Upper lobe of right lung (tissue), 1 donor: ENCODE data around the gene HYCC2. TPM values are rescaled to one million over a fixed set of nuclear protein-coding genes. Genes with fewer than 3 reads are reported as not detected.

Source experiments
- ATAC-seq: fragments of 200-7000 bp; cut with Tn5 transposase; one replicate; pipeline ENCODE4 v1.9.1; 2020; ENCODE audit warnings: mild to moderate bottlenecking, moderate library complexity
- DNase-seq: peaks from one replicate; pipeline ENCODE4 v3.0.0-alpha.2; 2020
- H3K27ac ChIP-seq: fragments of 200-600 bp; one replicate; pipeline ENCODE4 v1.8.0; 2022
- H3K27me3 ChIP-seq: fragments of 200-600 bp; one replicate; pipeline ENCODE4 v1.8.0; 2022; ENCODE audit warnings: mild to moderate bottlenecking
- H3K36me3 ChIP-seq: fragments of 200-600 bp; one replicate; pipeline ENCODE4 v1.8.0; 2022
- H3K4me1 ChIP-seq: fragments of 200-600 bp; one replicate; pipeline ENCODE4 v1.8.0; 2022
- H3K4me3 ChIP-seq: fragments of 200-600 bp; one replicate; pipeline ENCODE4 v1.8.0; 2022; ENCODE audit warnings: mild to moderate bottlenecking
- H3K9me3 ChIP-seq: fragments of 200-600 bp; one replicate; pipeline ENCODE4 v1.8.0; 2022
- CTCF ChIP-seq: fragments of 200-600 bp; IDR thresholded peaks from one replicate; pipeline ENCODE4 v1.8.0; 2022; ENCODE audit warnings: antibody characterized with exemption
- intact Hi-C: fragments of 100-400 bp; cut with DNase I; formaldehyde crosslinking; loops from one replicate; pipeline ENCODE4 v1.11.0; 2022
- total RNA-seq: library from RNA; stranded (reverse); fragmentation: NEBNext Ultra II Directional; extraction: Animal tissue kit (Norgen Biotek cat#: 25700); gene quantifications from one replicate; pipeline ENCODE4 v1.2.1, GENCODE V29; 2021
- donor health status: DM: no; HTN: yes; CAD: no; lungs with severe emphysema.

Gene HYCC2
- total RNA-seq, 1 donor from 2014 or later: 32.9 TPM

GRCh38 chr2:201109186-201109585, 37.7 kb upstream of the HYCC2 start:
- H3K4me3 ChIP-seq: no peak overlapping the region
- ATAC-seq: no peak
- H3K9me3 ChIP-seq: no peaks in the 10 kb centered on the region
- DNase-seq: no peak
- no peak overlapping the region for H3K27ac ChIP-seq
- H3K27me3 ChIP-seq: no peaks in the 10 kb centered on the region
- intact Hi-C loops: no loop called here
- no peaks in the 10 kb centered on the region for H3K4me1 ChIP-seq
- TF ChIP-seq CTCF: no peak
- H3K36me3 ChIP-seq: no peaks in the 10 kb centered on the region

GRCh38 chr2:201108341-201108740, 36.9 kb upstream of the HYCC2 start:
- no peaks in the 10 kb centered on the region for H3K9me3 ChIP-seq
- no peaks in the 10 kb centered on the region for H3K4me1 ChIP-seq
- no peak for TF ChIP-seq CTCF
- DNase-seq (no peak), ATAC-seq (no peak)
- intact Hi-C loops: no loop called here
- no peak overlapping the region for H3K4me3 ChIP-seq
- no peak overlapping the region for H3K27ac ChIP-seq
- H3K36me3 ChIP-seq: no peaks in the 10 kb centered on the region
- H3K27me3 ChIP-seq: no peaks in the 10 kb centered on the region

GRCh38 chr2:201107624-201108023, 36.2 kb upstream of the HYCC2 start:
- no peak overlapping the region for H3K4me3 ChIP-seq

GRCh38 chr2:201105759-201106158, 34.3 kb upstream of the HYCC2 start:
- no peak for TF ChIP-seq CTCF
- no peak overlapping the region for H3K4me3 ChIP-seq
- no peaks in the 10 kb centered on the region for H3K27me3 ChIP-seq
- no peaks in the 10 kb centered on the region for H3K9me3 ChIP-seq
- ATAC-seq (no peak), DNase-seq (no peak)
- no peaks in the 10 kb centered on the region for H3K4me1 ChIP-seq
- no peaks in the 10 kb centered on the region for H3K36me3 ChIP-seq
- no peak overlapping the region for H3K27ac ChIP-seq
- intact Hi-C loops: no loop called here

More at GRCh38 chr2:201107624-201108023, 36.2 kb upstream of the HYCC2 start:
- intact Hi-C loops: no loop called here
- no peaks in the 10 kb centered on the region for H3K36me3 ChIP-seq
- no peaks in the 10 kb centered on the region for H3K4me1 ChIP-seq
- ATAC-seq (no peak), DNase-seq (no peak)
- H3K9me3 ChIP-seq: no peaks in the 10 kb centered on the region
- TF ChIP-seq CTCF: no peak
- no peak overlapping the region for H3K27ac ChIP-seq
- H3K27me3 ChIP-seq: no peaks in the 10 kb centered on the region

- Histone ChIP-seq H3K4me3 (no peak overlapping the region), H3K27ac (no peak overlapping the region), H3K36me3 (no peaks in the 10 kb centered on the region), H3K9me3 (no peaks in the 10 kb centered on the region), H3K4me1 (no peaks in the 10 kb centered on the region), H3K27me3 (no peaks in the 10 kb centered on the region)
- DNase-seq (no peak), ATAC-seq (no peak)
- intact Hi-C loops: no loop called here
- TF ChIP-seq CTCF: no peak
Observed at GRCh38 chr2:201100497-201100896, 29.0 kb upstream of the HYCC2 start.

- TF ChIP-seq CTCF: no peak
- H3K27ac ChIP-seq: no peak overlapping the region
- intact Hi-C loops: no loop called here
Observed at GRCh38 chr2:201093573-201093972, 22.1 kb upstream of the HYCC2 start.

More at GRCh38 chr2:201093573-201093972, 22.1 kb upstream of the HYCC2 start:
- ATAC-seq (no peak), DNase-seq (no peak)
- Histone ChIP-seq H3K4me1 (peaks cover 3% of the 10 kb centered on the region), H3K27me3 (no peaks in the 10 kb centered on the region), H3K4me3 (no peak overlapping the region), H3K9me3 (no peaks in the 10 kb centered on the region), H3K36me3 (peaks cover 4% of the 10 kb centered on the region)
